ENCODE data around the gene RNF113A. TPM values are rescaled to one million over a fixed set of nuclear protein-coding genes. Genes with fewer than 3 reads are reported as not detected.

The RNF113A gene
- total RNA-seq (2022): 16.9 and 18.3 TPM in 2 replicates
- percentile 67 among the genes with signal in this experiment for Bru-seq, nascent RNA
- BruChase-seq, experiment 1, labeled RNA remaining after a 6-hour chase: percentile 78 among the genes with signal in this experiment
- percentile 80 among the genes with signal in this experiment for BruChase-seq, experiment 2, labeled RNA remaining after a 2-hour chase
- long read RNA-seq, transcript RNF113A-201 (1 exons, 1,353 nt): major isoform, 52 of 52 reads
- long read RNA-seq, partial matches to known transcripts: 0 of 52 reads
- long read RNA-seq, other reads (novel, unspliced or antisense): 0 of 52 reads

- Mint-ChIP-seq H3K4me1 (ENCODE audit: low read depth, unreplicated experiment) (peaks cover 8% of the 10 kb centered on the region), H3K36me3 (ENCODE audit: insufficient read depth, unreplicated experiment) (peaks cover 41% of the 10 kb centered on the region), H3K9me3 (ENCODE audit: low read depth, unreplicated experiment) (no peaks in the 10 kb centered on the region), H3K27me3 (ENCODE audit: unreplicated experiment) (no peaks in the 10 kb centered on the region), H3K27ac (ENCODE audit: unreplicated experiment) (peak within 1 kb of the TSS; percentile 89), H3K4me3 (ENCODE audit: low read depth, unreplicated experiment) (peak within 1 kb of the TSS; percentile 93)
- DNase-seq: peak; percentile 84
- no TSS peak for BruUV-seq (replicated peaks)
- intact Hi-C loops (cut with micrococcal nuclease; ENCODE audit: unreplicated experiment): no loop called here
- CTCF ChIA-PET: interaction anchor here (0.6 to 1.4 kb wide), 4 partner anchors 19 to 334 kb away, joined by 3 to 11 read pairs (median 5); partner anchors contain the start of genes RPL39 and UPF3B
- TF ChIP-seq CTCF (IDR thresholded peaks at IDR 0.05; ENCODE audit: unreplicated experiment): no peak
Measured at GRCh38 chrX:119871599-119872395, at the start of gene RNF113A, which contains the start of gene NDUFA1. TSS of gene RNF113A (minus strand) at chrX:119871733. CDS start at chrX:119871613, 120 bp downstream. TSS of gene NDUFA1 (plus strand) at chrX:119871832. CDS start at chrX:119871912, 80 bp downstream.

DNA sequence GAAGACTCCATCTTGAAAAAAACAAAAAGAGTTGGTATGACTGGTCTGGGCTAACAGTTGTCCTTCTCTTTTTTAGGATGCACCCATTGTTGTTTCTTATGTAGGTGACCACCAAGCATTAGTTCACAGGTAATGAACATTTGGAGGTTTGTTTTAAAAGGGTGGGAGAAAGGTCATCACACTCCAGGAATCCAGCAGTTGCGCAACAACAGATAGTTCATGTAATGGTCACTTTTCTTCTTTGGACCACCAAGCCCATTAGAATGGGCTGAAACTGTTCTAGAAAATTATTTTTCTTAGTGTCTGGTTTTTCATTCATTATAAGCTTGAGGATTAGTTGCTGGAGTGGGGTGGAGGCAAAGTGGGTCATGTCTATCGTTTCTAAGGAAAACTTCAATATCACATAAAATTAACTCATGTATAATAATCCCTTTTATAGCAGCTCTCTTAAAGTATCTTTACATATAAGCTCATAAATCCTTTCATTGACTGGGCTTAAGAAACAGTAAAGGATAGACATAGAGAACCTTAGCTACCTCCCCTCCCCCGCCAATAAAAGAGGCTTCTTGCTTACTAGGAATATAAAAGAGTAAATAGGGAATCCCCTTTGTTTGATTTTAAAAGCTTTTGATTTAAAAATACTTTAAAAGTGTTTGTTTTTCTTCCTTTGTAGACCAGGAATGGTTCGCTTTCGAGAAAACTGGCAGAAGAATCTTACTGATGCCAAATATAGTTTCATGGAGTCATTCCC lies 48.5 kb upstream of the RNF113A start:
- no peaks in the 10 kb centered on the region for H3K9me3 Mint-ChIP-seq (ENCODE audit: low read depth, unreplicated experiment)
- intact Hi-C loops (cut with micrococcal nuclease; ENCODE audit: unreplicated experiment): no loop called here
- no peak for TF ChIP-seq CTCF (IDR thresholded peaks at IDR 0.05; ENCODE audit: unreplicated experiment)
- no peak overlapping the region for H3K4me3 Mint-ChIP-seq (ENCODE audit: low read depth, unreplicated experiment)
- H3K36me3 Mint-ChIP-seq (ENCODE audit: insufficient read depth, unreplicated experiment): no peaks in the 10 kb centered on the region
- H3K27me3 Mint-ChIP-seq (ENCODE audit: unreplicated experiment): peaks cover 12% of the 10 kb centered on the region
- H3K27ac Mint-ChIP-seq (ENCODE audit: unreplicated experiment): no peak overlapping the region
- CTCF ChIA-PET: no interaction called here
- H3K4me1 Mint-ChIP-seq (ENCODE audit: low read depth, unreplicated experiment): no peaks in the 10 kb centered on the region
- BruUV-seq (replicated peaks): no TSS peak
- DNase-seq: no peak

DNA sequence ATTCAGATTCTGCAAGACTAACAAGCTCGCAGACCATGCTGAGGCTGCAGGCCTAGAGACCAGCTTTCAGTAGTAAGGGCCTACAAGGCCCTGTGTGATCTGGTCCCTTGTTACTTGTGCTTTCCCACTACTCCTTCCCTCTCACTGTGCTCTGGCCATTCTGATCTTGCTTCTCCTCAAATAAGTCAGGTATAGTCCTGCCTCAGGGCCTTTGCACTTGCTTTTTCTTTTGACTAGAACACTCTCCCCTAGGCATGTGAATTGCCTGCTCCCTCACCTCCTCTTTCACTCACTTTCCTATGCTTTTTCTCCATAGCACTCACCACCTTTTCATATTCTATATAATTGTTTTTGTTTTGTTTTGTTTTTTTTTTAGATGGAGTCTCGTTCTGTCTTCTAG lies 46.3 kb upstream of the RNF113A start:
- Mint-ChIP-seq H3K27me3 (ENCODE audit: unreplicated experiment) (peaks cover 19% of the 10 kb centered on the region), H3K27ac (ENCODE audit: unreplicated experiment) (no peak overlapping the region), H3K4me3 (ENCODE audit: low read depth, unreplicated experiment) (no peak overlapping the region), H3K4me1 (ENCODE audit: low read depth, unreplicated experiment) (no peaks in the 10 kb centered on the region), H3K36me3 (ENCODE audit: insufficient read depth, unreplicated experiment) (no peaks in the 10 kb centered on the region), H3K9me3 (ENCODE audit: low read depth, unreplicated experiment) (no peaks in the 10 kb centered on the region)
- BruUV-seq (replicated peaks): no TSS peak
- intact Hi-C loops (cut with micrococcal nuclease; ENCODE audit: unreplicated experiment): no loop called here
- DNase-seq: no peak
- CTCF ChIA-PET: no interaction called here
- no peak for TF ChIP-seq CTCF (IDR thresholded peaks at IDR 0.05; ENCODE audit: unreplicated experiment)

DNA sequence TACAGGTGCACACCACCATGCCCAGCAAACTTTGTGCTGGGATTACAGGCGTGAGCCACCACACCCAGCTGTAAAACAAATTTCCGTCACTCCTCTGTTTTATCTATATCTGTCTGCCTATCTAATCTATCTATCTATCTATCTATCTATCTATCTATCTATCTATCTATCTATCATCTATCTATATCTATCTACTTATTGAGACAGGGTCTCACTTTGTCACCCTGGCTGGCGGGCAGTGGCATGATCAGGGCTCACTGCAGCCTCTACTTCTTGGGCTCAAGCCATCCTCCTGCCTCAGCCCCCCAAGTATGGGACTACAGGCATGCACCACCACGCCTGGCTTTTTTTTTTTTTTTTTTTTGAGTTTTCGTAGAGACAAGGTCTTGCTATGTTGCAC lies 44.8 kb upstream of the RNF113A start:
- H3K27me3 Mint-ChIP-seq (ENCODE audit: unreplicated experiment): peaks cover 19% of the 10 kb centered on the region
- CTCF ChIA-PET: interaction anchor here (0.7 kb wide), 1 partner anchor 30 kb away, joined by 5 read pairs; no protein-coding TSS in a partner anchor
- no peaks in the 10 kb centered on the region for H3K36me3 Mint-ChIP-seq (ENCODE audit: insufficient read depth, unreplicated experiment)
- no peak overlapping the region for H3K4me3 Mint-ChIP-seq (ENCODE audit: low read depth, unreplicated experiment)
- H3K9me3 Mint-ChIP-seq (ENCODE audit: low read depth, unreplicated experiment): no peaks in the 10 kb centered on the region
- intact Hi-C loops (cut with micrococcal nuclease; ENCODE audit: unreplicated experiment): no loop called here
- no peak overlapping the region for H3K27ac Mint-ChIP-seq (ENCODE audit: unreplicated experiment)
- no peaks in the 10 kb centered on the region for H3K4me1 Mint-ChIP-seq (ENCODE audit: low read depth, unreplicated experiment)
- TF ChIP-seq CTCF (IDR thresholded peaks at IDR 0.05; ENCODE audit: unreplicated experiment): no peak
- DNase-seq: no peak
- no TSS peak for BruUV-seq (replicated peaks)
